GM19035 (cell line): ENCODE measurements around the gene TMEM26.
A peak's percentile ranks its signal among the peaks of the same experiment; 100 is the strongest.
"Not testable (repeated sequence)": the region's sequence is repeated elsewhere in the genome, so short reads cannot be mapped to it uniquely, and the experiment has no call there.

Experiments used
- ATAC-seq: cut with Tn5 transposase; IDR thresholded peaks from one replicate; pipeline ENCODE4 v1.9.1; 2021; ENCODE audit not compliant: unreplicated experiment

Gene TMEM26

DNA sequence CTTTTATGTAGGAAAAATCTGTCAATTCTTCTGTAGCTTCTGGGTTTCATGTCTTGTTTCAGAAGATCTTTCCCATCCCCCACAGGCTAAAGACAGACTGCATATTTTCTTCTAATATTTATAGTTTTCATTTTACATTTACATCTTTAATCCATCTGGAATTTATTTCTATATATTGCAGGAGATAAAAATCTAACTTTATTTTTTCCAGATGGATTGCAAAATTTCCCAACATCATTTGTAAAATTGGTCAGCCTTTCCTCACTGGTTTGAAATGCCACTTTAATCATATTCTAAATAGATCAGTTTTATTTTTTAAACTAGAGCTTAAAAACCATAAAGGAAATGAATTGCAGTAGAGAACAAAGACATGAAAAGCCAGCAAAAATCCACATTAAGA, 46.9 kb downstream of the TMEM26 start:
- no peak for ATAC-seq

DNA sequence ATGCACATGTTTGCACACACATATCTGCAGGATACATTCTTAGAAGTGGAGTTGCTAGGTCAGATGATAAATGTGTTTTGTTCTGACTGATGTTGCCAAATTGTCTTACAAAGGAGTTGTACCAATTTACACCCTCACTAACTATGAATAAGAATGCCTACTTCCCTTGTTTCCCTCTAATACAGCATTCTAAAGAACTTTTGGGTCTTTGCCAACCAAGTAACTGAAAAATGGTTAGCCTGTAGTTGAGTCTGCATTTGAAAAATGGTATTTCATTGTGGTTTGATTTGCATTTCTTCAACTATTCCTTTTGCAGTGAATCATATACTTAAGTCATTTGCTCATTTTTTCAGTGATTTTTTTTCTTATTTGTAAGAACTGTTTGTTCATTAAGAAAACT, 48.4 kb downstream of the TMEM26 start:
- no peak for ATAC-seq

DNA sequence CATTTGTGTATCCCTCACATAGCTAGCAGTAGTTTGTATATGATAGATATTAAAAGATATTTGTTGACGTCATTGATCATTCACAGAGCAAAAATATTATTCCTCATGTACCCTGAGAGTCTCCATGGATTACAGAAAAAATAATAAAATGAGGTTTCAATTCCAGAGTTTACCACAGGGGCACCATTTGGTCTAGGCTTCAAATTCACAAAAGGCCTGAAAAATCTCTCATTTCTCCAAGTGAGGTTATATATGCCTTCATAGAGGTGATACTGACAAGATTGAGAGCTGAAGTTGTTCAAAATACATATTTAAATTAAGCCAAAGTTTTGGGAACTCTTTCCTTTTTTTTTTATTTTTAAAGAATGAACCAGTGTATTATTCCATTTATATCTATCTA, 52.7 kb downstream of the TMEM26 start:
- ATAC-seq = no peak

DNA sequence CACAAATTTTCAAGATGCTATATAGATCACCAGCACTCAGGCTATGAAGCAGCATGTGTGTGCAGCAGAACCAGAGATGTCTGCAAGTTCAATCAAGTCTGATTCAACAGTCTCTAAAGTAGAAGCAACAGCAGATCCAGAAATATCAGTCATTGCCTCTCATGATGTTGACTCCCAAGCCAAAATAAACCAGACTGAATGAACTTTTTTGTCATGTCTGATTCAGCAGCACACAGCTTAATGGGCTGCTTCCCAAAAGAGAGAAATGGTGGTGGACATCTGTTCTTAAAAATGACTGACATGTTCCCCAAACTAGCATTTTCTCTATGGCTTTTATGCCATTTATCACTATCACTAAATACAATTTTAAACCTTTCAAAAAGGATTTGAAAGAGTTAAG, 53.8 kb downstream of the TMEM26 start:
- no peak for ATAC-seq

DNA sequence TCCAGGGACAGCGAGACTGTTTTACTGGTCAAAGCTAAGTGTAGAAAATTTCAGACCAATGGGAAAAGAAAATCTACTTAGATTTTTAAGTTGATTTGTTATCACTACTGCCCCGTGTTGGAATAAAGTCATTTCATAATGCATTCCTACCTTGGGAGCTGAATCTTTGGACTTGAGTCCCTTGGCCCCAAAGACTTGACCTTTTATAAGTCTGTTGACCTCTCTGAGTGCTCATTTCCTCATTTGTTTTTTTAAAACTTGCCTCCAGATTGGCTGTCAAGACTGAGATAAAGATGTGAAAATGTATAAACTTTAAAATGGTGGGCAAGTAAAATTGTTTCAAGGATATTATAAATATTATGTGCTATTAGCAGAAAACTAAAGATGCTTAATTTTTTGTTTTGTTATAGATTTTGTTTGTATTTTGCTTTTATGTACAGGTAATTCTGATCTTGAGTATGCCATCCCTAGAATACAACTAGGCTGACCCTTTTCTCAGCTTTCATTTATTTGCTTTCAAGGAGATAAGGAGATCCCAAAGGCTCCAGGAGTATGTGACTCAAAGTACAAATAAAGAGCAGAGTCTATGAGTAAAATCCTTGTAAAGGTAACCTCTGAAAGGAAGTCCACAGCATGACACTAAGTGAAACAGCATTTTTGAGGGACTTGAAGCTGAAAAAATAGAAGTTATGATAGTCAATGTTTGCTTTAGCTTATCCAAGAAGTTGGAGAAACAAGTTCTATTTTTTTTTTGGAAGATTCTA, 54.6 kb downstream of the TMEM26 start:
- ATAC-seq = no peak

DNA sequence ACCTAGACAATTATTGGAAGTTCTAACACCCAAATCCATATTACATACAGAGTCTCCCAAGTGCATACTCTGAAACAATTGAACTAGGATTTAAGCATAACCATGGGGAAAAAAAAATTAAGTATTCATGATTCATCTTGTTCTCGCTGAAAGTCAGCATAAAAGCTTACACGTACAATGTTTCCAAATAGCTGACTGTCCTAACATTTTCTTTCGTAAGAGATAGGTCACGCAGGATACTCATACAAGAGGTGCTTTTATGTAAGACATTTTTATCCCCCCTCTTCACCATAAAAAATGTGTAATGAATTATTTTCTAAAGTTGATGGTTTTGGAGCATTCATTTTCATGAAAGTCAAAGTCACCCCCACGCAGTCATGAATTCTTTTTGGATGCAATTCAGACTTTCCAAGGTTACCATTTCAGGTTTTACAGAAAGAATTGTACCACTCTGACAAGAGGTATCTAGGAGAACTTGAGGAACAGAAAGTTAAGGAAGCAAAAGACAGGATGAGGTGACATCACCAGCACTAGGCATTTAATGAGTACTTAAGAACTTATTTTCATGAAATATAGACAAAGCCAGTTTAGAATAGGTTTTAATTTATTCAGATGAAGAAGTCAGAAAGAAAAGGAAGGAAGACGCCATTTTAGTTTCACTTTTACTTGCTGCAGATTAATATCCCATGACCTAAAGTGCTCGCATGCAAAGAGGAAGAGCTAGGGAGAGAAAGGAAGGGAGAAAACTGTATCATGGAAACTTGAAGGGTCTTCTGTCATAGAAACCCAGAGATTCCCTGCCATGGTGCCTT, 55.8 kb downstream of the TMEM26 start:
- peak; percentile 60 for ATAC-seq

DNA sequence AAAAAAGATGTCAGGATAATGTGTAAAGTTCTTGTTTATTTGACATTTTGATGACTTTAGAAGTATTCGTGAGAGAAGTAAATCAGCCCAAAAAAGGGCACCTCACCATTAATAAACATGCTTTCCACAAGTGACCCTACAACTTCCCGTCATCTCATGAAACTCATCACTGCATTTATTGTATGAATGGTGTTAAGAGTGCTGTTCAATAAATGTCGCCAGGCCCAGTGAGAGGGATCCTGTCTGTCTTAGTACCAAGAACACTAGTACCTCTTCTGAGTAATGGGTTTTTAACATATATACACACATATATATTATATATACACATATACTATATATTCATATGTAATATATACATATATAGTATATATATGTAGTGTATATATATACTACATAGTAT, 61.9 kb downstream of the TMEM26 start:
- peak; percentile 36 for ATAC-seq

DNA sequence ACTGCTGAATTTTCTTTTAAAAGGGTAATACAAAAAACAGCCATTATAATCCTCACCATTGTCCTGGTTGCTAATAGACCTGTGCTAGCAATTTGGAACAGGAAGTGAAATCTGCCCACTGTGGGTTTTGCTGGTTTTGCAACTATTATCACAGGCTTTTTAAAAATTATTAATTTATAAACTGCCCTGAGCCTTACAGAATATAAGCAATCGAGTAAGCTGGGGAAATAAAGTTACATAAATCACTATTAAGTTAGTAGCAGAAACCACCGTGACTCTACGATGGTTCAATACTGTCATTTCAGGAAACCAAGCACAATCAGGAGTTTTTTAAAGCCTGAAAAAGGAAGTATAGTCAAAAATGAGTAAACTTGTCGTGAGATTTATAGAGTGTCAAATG, 62.3 kb downstream of the TMEM26 start:
- ATAC-seq = peak; percentile 80

DNA sequence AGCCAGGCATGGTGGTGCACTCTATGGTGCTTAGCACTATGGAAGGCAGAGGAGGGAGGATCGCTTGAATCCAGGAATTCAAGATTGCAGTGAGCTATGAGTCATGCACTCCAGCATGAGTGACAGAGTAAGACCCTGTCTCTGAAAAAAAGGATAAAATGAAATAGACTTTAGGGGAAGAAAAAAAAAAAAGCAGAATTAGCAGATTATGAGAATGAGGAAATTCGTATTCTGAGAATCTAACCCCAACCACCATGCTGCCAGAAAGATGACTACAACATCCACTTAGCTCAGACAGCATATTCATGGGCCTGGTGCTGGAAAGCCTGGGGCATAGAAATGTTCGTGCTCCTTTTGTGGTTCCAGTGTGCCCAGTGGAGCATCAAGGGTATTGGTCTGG, 63.3 kb downstream of the TMEM26 start:
- no peak for ATAC-seq

DNA sequence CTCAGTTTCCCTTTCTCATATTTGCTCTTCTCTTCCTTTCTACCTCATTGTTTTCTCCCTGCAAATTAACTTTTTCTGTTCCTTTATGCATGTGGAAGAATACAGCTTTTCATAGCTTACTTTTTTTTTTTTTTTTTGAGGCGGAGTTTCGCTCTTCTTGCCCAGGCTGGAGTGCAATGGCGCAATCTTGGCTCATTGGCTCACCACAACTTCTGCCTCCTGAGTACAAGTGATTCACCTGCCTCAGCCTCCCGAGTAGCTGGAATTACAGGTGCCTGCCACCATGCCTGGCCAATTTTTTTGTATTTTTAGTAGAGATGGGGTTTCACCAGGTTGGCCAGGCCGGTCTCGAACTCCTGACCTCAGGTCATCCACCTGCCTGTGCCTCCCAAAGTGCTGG, 64.2 kb downstream of the TMEM26 start:
- not testable (repeated sequence) for ATAC-seq

DNA sequence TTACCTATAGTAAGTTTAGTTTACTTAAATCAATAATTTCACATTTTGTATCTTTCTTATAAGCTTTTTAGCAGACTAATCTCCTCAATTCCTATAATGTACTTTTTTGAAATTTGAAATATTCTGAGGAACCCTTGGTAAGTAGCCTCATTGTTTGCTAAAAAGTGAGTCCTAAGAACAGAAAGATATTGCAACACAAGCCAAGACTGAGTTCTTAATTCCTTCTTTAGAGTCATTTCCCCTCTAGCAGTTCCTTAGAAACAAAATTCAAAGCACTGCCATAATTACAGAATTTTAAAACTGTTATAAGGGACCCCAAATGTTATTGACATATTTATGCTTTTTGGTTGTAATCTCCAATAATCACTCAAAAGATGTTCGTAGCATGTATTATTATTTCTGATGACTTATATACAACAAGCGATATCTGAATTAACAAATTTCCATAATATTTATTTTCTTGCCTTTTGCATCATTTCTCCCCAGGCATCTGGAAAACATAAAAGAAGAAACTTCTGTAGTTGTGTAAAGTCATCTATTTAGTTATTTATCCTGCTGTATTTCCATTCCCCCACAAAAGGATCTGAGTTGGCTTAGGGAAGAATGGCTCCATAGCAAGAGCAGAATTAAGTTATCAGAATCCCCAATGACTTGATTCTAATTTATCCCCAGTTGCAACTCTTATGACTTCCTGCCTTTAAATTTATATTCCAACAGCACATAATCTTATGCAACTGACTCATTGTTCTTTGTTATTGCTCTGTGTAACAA, 67.8 kb downstream of the TMEM26 start:
- ATAC-seq = no peak

DNA sequence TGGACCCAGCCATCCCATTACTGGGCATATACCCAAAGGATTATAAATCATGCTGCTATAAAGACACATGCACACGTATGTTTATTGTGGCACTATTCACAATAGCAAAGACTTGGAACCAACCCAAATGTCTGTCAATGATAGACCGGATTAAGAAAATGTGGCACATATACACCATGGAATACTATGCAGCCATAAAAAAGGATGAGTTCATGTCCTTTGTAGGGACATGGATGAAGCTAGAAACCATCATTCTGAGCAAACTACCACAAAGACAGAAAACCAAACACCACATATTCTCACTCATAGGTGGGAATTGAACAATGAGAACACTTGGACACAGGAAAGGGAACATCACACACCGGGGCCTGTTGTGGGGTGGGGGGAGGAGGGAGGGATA, 72.0 kb downstream of the TMEM26 start:
- ATAC-seq = not testable (repeated sequence)

DNA sequence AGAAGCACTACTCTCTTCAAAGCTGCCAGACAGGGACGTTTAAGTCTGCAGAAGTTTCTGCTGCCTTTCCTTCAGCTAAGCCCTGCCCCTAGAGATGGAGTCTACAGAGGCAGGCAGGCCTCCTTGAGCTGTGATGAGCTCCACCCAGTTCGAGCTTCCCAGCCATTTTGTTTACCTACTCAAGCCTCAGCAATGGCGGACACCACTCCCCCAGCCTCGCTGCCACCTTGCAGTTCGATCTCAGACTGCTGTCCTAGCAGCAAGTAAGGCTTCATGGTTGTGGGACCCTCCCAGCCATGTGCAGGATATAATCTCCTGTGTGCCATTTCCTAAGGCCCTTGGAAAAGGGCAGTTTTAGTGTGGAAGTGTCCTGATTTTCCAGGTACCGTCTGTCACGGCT, 74.3 kb downstream of the TMEM26 start:
- ATAC-seq = no peak

DNA sequence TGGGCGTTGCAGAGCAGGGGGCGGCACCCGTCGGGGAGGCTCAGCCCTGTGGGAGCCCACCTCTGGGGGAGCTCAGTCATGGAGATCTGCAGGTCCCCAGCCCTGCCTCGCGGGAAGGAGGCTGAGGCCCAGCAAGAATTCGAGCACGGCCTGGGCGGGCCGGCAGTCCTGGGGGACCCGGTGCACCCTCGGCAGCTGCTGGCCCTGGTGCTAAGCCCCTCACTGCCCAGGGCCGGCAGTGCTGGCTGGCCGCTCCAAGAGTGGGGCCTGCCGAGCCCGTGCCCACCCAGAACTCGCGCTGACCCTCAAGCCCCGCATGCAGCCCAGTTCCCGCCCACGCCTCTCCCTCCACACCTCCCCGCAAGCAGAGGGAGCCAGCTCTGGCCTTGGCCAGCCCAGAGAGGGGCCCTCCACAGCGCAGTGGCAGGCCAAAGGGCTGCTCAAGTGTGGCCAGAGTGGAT, 76.2 kb downstream of the TMEM26 start:
- no peak for ATAC-seq

DNA sequence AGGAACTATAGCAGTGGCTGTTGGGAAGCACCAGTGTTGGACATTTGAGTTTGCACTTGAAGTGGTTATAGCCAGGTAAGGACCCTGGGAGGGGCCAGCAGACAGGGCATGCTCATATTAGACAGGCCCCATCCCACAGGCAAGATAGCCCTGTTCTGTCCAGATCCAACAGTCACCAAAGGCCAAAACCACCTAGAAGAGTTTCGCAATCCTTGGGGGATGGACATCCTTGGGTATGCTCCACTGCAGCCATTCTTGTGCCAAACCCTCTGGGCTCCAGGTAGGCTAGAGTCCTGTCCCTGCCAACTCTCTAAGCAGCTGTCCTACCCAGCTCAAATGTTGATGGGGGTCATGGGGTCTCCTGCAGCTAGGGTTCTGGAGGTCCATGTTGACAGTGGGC, 76.8 kb downstream of the TMEM26 start:
- no peak for ATAC-seq

DNA sequence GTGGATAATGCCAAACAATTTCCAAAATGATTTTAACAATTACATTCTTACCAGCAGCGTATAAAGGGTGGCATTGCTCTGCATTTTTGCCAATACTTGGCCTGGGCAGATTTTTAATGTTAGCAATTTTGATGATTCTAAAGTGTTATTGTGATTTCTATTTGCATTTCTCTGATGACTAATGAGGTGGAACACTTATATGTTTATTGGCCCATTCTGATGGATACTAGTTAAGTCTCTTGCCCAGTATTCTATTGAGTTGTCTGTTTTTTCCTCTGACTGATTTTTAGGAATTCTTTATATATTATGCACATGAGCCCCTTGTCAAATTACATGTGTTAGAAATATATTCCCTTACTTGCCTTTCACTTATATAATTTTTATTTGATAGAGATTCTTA, 86.8 kb downstream of the TMEM26 start:
- no peak for ATAC-seq

DNA sequence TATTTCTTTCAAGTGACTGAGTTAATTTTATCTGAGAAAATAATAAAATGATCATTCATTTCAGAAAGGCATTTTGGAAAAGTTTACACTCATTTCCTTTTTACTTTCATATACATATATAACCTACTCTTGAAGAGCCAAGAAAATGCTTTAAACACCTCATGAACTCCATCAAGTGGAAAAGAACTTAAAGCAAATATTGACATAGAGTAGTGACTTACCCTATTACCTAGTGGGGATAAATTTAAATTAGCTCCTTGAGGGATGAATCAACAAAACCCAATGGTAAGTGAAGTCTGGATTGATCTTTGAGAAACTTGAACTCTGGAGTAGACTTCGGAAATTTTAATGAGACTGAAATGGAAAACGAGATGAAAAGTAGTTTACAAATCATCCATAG, 88.6 kb downstream of the TMEM26 start:
- no peak for ATAC-seq

DNA sequence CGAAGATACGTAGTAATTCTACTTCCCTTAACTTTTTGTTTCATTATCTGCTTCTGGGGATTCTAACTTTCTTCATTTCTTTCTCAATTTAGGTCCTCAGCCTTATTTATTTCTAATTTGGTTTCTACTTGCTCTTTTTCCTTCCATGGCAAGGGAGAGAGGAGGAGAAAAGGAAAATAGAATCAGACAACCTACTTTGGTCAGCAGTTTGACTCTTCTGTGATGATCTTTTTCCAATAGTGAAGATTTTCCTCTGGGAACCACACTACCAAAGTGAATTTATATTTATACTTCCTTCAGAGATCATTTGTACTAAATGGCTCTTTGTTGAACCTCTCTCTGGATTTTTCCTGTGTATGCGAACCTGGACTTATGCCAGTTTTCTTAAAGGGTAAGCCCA, 90.2 kb downstream of the TMEM26 start:
- ATAC-seq = no peak

DNA sequence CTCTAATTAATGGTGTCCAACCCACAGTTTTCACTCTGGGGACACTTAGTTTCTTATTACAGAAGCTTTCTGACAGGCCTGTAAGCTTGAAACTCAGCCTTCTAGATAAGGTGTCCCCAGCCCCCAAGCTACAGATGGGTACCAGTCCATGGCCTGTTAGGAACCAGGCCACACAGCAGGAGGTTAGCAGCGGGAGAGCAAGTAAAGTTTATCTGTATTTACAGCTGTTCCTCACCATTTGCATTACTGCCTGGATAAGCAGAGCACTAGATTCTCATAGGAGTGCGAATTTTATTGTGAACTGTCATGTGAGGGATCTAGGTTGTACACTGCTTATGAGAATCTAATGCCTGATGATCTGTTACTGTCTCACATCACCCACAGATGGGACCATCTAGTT, 93.7 kb downstream of the TMEM26 start:
- ATAC-seq = no peak

DNA sequence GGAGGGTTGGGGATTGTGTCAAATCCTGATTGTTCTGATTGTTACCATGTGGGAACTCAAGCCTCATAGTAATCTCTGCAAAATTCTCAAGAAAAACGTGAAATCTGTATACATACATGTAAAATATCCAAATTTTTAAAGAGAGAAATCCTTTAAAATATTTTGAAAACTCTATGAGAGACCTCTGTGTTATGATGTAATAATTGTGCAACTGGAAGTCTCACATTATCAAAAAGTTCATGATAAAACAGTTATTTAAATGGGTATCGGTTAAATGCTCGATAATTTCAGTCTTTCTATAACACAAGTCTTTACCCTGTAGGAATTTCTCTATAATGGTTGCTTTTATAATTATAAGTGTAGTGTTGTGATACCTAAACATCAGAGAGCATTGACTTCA, 95.5 kb downstream of the TMEM26 start:
- ATAC-seq = no peak
